GM19438 (cell line): Measurements from ENCODE around the gene FSTL5.
"Not testable (repeated sequence)": the region's sequence is repeated elsewhere in the genome, so short reads cannot be mapped to it uniquely, and the experiment has no call there.

Experiments used
- ATAC-seq: cut with Tn5 transposase; IDR thresholded peaks from one replicate; pipeline ENCODE4 v1.9.1; 2021; ENCODE audit warnings: low read depth; ENCODE audit not compliant: unreplicated experiment

FSTL5 gene

DNA sequence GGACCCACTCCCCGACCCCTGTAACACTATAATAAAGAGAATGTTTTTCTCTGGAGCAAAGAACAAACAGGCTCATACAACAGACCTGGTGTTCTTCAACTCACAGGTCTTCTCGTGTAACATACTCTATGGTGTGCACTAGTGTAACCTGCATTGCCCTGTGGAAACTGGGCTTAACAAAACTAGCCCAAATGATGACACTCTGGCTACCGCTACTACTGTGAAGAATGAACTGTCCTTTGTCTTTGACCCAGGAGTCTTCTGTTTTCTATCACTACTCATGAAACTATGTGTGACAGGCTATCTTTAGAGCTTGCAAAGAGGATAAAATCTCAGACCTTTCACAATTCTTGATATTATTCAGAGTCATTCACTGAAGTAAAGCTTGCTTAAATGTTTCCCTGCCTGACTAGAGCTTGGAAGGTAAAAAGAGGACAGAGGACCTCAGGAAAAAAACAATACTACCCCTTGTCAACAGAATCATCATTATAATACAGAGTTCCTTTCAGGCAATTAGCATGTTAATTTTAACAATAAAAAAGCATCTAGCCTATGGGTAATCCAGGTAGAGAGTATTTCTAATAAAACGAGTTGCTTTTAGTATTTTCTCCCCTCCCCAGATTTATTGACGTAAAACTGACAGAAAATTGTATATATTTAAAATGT, 59.2 kb downstream of the FSTL5 start:
- no peak for ATAC-seq

GRCh38 chr4:162103908-162104307, 59.9 kb downstream of the FSTL5 start:
- ATAC-seq = not testable (repeated sequence)

GRCh38 chr4:162102713-162103112, 61.1 kb downstream of the FSTL5 start:
- no peak for ATAC-seq

DNA sequence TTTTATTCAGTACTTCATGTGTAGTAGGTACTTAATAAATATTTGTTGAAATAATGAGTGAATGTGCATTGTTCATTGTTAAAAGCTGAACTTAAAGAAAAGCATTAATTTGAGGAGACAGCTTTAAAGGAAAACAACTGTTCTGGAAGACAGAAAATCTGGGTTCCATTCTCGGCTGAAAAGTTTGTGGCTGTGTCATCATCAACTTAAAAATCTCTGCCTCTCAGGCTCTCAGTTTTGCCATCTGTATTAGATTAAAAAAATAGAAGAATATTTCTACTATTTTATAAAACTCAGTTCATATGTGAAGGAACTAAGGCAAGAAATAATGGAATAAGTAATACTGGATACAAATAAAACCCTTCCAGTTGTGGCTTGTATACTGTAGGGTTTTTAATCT, 62.5 kb downstream of the FSTL5 start:
- ATAC-seq = no peak

DNA sequence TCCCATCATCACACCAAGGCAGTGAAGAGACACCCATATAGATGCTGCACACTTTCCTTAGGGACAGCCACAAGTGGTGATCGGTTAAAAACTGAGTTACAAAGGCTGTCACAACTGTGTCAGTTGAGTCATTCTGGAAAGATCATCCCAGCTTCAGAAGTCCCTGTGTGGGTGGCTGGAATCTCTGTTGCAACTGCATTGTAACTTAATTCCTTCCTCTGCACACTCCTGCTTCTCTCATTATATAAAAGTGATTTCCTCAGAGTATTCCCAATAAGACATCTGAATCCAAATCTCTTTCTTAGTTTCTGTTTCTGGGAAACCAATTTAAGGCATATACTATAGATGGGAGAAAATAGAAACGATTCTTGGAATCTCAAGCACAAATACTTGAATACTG, 88.1 kb downstream of the FSTL5 start:
- no peak for ATAC-seq

GRCh38 chr4:162061214-162061613, 102.6 kb downstream of the FSTL5 start:
- no peak for ATAC-seq

GRCh38 chr4:162059656-162060055, 104.1 kb downstream of the FSTL5 start:
- no peak for ATAC-seq

DNA sequence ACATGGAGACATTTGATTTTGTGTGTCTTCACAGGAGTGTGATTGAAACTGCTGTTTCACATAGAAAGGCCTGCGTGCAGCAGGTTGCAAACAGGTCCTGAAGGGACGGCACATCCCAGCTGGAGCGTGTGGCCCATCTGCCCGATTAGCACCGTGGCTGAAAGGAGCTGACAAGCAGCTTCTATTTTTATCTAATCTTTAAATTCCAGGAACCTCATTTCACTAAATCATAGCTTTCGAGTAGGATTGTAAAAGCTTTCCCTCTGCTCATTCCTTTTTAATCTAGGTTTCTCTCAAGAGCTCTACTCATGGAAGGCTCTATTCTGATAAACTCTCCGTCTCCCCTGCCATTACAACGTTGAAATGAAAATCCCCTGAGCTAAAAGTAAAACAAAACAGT, 106.8 kb downstream of the FSTL5 start:
- no peak for ATAC-seq

DNA sequence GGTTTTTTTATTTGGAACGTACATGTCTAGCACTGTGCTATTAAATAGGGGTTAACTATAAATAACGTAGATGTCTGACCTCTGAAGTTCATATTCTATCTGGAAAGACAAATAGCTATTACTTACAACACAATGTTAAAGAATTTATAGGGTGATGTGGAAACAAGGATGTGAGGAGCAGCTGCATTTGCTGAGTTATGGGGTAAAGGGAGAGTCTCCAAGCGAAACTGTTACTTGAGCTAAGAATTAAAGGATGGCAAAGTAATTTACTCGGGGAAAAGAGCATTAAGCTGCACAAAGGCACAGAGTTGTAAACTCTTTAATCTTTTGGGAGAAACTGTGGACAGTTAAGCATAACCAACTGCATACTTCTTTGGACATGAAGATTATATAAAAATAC, 117.7 kb downstream of the FSTL5 start:
- no peak for ATAC-seq

DNA sequence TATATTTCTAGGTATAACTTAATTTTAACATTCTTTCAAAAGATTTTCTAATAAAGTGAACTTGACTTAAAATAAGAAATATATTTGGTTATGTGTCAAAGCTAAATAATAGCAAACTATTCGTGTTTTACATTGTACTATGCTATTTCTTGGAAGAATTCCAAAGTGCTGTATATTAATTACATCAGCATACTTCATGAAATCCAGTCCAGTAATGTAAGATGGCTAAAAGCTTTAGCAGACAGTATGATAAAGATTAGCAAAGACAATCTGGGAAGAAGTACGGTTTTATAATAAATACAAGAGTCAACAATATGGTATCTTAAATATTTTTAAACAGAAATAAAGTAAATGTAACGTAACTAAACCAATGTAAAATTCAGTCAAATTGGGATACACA, 125.7 kb downstream of the FSTL5 start:
- ATAC-seq = no peak

DNA sequence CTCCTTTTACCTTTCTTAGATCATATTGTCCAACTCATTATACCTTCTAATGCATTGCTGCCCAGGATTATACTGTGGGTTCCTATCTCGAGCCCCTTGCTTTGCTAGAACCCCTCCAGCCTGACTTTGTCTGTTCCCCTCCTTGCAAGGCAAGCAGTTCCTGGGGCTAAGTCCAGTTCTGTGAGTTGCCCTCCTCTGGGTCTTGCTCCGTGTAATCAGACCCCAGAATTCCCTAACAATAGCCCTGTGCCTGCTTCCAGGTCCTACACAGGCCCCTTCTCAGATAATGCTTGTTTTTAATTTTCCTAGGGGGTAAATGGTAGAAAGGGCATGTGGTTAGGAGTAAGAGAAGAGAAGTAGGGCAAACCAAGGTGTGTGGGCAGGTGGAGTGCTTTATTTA, 145.9 kb downstream of the FSTL5 start:
- ATAC-seq = no peak

GRCh38 chr4:162016991-162017390, 146.8 kb downstream of the FSTL5 start:
- ATAC-seq = no peak

GRCh38 chr4:162016219-162016618, 147.6 kb downstream of the FSTL5 start:
- ATAC-seq = no peak

DNA sequence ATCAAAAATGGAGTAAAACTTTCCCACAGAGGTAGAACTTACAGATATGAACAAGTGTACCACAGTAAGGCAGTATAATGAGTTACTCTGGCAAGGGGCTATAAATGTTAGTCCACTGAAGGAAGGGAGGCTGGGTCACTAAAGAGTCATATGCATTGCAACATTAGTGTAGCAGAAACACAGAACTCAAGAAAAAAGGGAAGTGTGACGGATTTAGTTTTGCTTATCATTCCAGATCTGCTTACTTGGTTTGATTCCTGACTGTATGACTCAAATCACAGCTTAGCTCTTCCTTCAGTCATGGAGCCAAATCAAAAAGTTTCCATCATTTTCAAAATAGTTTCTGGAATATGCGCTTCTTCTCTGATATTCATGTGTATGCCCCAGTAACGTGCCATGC, 148.7 kb downstream of the FSTL5 start:
- no peak for ATAC-seq

GRCh38 chr4:162011089-162011488, 152.7 kb downstream of the FSTL5 start:
- no peak for ATAC-seq

- ATAC-seq = no peak
Observed at GRCh38 chr4:162010362-162010761, 153.4 kb downstream of the FSTL5 start.

DNA sequence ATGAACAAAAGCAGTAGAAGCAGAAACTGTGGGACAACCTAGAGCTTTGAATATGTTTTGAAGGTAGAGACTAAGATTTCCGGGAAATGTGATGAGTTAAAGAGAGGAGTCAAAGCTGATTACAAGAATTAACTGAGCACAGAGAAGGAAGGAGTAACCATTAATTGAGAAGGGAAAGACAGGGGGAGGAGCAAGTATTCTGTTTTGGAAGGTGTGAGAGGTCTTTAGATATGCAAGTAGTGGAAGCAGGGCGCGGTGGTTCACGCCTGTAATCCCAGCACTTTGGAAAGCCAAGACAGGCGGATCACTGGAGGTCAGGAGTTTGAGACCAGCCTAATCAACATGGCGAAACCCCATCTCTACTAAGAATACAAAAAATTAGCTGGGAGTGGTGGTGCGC, 171.5 kb downstream of the FSTL5 start:
- ATAC-seq = no peak

GRCh38 chr4:161991811-161992210, 172.0 kb downstream of the FSTL5 start:
- no peak for ATAC-seq

DNA sequence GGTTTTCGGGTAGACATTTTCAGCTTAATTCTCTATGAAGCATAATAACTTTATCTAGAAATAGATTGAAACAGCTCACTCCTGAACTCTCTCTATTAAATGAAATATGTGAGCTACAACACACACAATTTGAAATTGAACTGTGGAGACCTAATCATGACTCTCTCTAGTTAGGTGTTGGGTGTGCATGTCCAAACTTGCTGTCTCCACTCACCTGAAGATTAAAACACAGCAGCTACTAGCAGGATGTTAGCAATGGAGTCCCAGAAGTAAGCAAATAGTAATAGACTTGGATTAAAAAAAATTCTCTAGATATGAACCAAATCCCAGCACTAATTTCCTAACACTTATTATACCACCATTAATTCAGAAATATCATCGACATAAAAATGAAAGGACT, 173.1 kb downstream of the FSTL5 start:
- ATAC-seq = no peak

DNA sequence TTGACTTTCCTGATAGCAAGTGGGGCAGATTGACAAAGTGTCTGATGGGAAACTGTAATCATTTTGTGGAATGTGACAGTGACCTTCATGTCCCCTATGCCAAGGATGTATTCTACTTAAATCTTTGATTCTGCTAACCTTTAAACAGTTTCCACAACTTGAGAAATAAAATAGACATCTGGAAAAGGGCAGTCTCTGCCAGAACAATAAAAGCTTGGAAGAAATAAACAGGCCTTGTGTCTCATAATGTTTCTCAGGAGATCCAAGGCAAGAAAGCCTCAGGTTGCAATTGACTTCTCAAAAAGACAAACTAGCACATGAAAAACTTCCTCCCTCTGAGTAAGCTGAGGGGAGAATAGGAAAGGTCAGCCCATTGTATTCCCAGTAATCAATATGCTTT, 174.9 kb downstream of the FSTL5 start:
- no peak for ATAC-seq

DNA sequence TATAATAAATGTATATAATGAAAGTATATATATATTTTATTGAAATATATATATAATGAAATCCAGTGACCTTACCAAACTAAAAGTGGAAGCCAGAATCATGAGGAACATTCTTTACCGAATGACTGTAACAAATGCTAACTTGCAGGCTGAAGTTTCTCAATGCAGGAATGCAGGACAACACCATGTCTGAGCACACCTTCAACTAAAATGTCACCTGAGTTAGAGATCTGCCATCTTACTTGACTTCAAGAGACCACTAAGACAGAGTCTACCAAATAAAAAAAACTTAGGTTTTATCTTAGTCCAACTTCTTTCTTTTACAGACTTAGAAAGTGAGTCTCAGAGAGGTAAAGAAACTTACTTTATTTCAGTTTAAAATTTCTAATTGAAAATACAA, 176.2 kb downstream of the FSTL5 start:
- ATAC-seq = no peak

- no peak for ATAC-seq
Observed at GRCh38 chr4:161952382-161952781, 211.4 kb downstream of the FSTL5 start.
